Measurements from ENCODE around the gene ALKBH5. TPM values are rescaled to one million over a fixed set of nuclear protein-coding genes. Genes with fewer than 3 reads are reported as not detected.

Gene ALKBH5
- polyA plus RNA-seq, 1 donor from 2014 or later, result 55.0 TPM

GRCh38 chr17:18197535-18198194 lies 14.0 kb downstream of the ALKBH5 start:
- Histone ChIP-seq H4K20me1 (ENCODE audit: insufficient read depth) (no peaks in the 10 kb centered on the region), H3K4me3 (ENCODE audit: low read length) (no peak overlapping the region), H3K79me2 (replicated peaks; ENCODE audit: insufficient read depth, low read length) (peaks cover 32% of the 10 kb centered on the region), H3F3A (ENCODE audit: insufficient read depth, low read length, poor library complexity, severe bottlenecking) (no peaks in the 10 kb centered on the region), H3K9me3 (ENCODE audit: low read length) (no peaks in the 10 kb centered on the region), H3K9me2 (ENCODE audit: insufficient read depth, low read length) (no peaks in the 10 kb centered on the region), H3K36me3 (ENCODE audit: insufficient read depth, low read length) (no peaks in the 10 kb centered on the region), H3K27ac (ENCODE audit: low read length) (no peak overlapping the region), H3K4me2 (ENCODE audit: low read length) (no peak overlapping the region), H3K9ac (ENCODE audit: low read length) (no peak overlapping the region), H2AFZ (ENCODE audit: low read depth, low read length) (no peak overlapping the region), H3K27me3 (ENCODE audit: insufficient read depth, low read depth, low read length) (no peaks in the 10 kb centered on the region)
- TF ChIP-seq CTCF (IDR thresholded peaks at IDR 0.05; ENCODE audit: poor library complexity, severe bottlenecking) (no peak), TAF1 (IDR thresholded peaks at IDR 0.05; ENCODE audit: low read depth) (no peak), SMC3 (conservative IDR thresholded peaks at IDR 0.05; ENCODE audit: poor library complexity) (no peak), MXI1 (conservative IDR thresholded peaks at IDR 0.05; ENCODE audit: poor library complexity, severe bottlenecking) (no peak), REST (IDR thresholded peaks at IDR 0.05; ENCODE audit: borderline replicate concordance) (no peak), EZH2 (IDR thresholded peaks at IDR 0.05; ENCODE audit: borderline replicate concordance, insufficient read depth, low read length, poor library complexity, severe bottlenecking) (no peak), RAD21 (conservative IDR thresholded peaks at IDR 0.05) (no peak), POLR2AphosphoS5 (IDR thresholded peaks at IDR 0.05) (no peak), EP300 (conservative IDR thresholded peaks at IDR 0.05; ENCODE audit: poor library complexity, severe bottlenecking) (no peak)

- TF ChIP-seq REST (IDR thresholded peaks at IDR 0.05; ENCODE audit: borderline replicate concordance) (no peak), RAD21 (conservative IDR thresholded peaks at IDR 0.05) (no peak), CTCF (IDR thresholded peaks at IDR 0.05; ENCODE audit: poor library complexity, severe bottlenecking) (no peak), SMC3 (conservative IDR thresholded peaks at IDR 0.05; ENCODE audit: poor library complexity) (no peak)
- H3K27me3 ChIP-seq (ENCODE audit: insufficient read depth, low read depth, low read length), result no peaks in the 10 kb centered on the region
- H4K20me1 ChIP-seq (ENCODE audit: insufficient read depth), result no peaks in the 10 kb centered on the region
- no peaks in the 10 kb centered on the region for H3K9me3 ChIP-seq (ENCODE audit: low read length)
- no peaks in the 10 kb centered on the region for H3K36me3 ChIP-seq (ENCODE audit: insufficient read depth, low read length)
- H3K9ac ChIP-seq (ENCODE audit: low read length), result no peak overlapping the region
- peaks cover 32% of the 10 kb centered on the region for H3K79me2 ChIP-seq (replicated peaks; ENCODE audit: insufficient read depth, low read length)
- no peak overlapping the region for H3K27ac ChIP-seq (ENCODE audit: low read length)
- H3K9me2 ChIP-seq (ENCODE audit: insufficient read depth, low read length), result no peaks in the 10 kb centered on the region
- no peaks in the 10 kb centered on the region for H3F3A ChIP-seq (ENCODE audit: insufficient read depth, low read length, poor library complexity, severe bottlenecking)
- no peak overlapping the region for H2AFZ ChIP-seq (ENCODE audit: low read depth, low read length)
- no peak overlapping the region for H3K4me2 ChIP-seq (ENCODE audit: low read length)
- H3K4me3 ChIP-seq (ENCODE audit: low read length), result no peak overlapping the region
Observed at GRCh38 chr17:18198530-18198929, 14.9 kb downstream of the ALKBH5 start.

Measured in neural cell (in vitro differentiated cells).